ENCODE data around the gene CSAD.

GRCh38 chr12:53186745-53187144 is 6.0 kb upstream of the CSAD start:
- TF ChIP-seq TAF1 (IDR thresholded peaks at IDR 0.05; ENCODE audit: borderline replicate concordance, insufficient read depth, low read length) (no peak), POLR2AphosphoS5 (IDR thresholded peaks at IDR 0.05; ENCODE audit: low read depth, low read length) (no peak), REST (IDR thresholded peaks at IDR 0.05; ENCODE audit: insufficient read depth in 1 of 2, low read depth in 2 of 2, low read length in 2 of 2) (no peak), FOXP2 (optimal IDR thresholded peaks at IDR 0.05; ENCODE audit: borderline replicate concordance, extremely low read depth, extremely low read length, insufficient read depth) (no peak)

Measured in PFSK-1 (cell line).